ENCODE results near the gene TLE5.
"Not testable (repeated sequence)": the region's sequence is repeated elsewhere in the genome, so short reads cannot be mapped to it uniquely, and the experiment has no call there.

TLE5 gene

DNA sequence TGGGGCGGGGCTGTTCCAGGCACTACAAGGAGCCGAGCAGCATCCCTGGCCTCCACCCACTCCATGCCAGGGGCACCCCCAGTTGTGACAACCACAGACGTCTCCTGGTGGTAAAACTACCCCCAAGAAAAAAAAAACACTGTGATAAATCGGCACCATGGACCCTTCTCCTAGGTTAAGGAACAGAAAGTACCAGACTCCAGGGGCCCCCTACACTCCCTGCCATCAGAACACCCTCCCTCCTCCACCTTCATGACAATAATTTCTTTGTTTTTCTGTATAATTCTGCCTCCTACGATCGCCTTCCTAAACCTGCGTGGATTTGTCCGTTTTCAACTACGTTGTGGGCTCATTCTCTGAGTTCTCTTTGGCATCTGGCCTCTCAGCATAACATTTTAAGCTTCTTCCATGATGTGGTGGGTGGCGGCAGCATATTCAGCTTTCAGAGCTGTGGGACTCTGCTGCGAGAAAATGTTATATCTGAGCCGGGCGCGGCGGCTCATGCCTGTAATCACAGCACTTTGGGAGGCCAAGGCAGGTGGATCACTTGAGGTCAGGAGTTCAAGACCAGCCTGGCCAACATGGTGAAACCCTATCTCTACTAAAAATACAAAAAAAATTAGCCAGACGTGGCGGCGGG, 41.9 kb downstream of the TLE5 start:
- no peak for DNase-seq

DNA sequence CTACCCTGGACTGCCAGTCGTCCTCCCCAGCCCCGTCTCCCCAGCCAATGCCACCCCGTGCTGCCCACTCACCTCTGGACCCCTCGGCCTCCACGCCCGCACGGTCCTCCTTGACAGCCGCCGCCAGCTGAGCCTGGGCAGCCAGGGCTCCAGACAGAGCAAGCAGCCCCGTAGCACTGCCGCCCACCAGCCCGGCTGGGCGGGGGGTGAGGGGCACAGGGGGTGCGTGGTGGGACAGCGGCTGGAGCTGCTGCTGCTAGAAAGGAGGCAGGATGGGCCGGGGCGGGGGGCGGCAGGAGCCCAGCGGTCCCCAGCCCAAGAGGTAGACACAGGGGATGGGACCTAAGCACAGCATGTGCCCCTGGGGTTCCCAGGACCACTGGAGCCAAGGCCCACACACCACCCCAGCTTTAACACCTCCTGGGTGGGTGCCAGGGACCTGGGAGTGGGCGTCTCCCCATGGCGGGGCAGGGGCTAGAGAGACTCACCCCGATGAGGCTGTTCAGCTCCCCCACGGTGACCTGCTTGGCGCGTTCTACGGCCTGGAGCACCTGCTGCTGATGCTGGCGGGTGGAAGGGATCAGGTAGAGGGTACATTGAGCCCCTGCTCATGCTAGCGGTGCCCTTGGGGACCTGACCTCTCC, 43.0 kb downstream of the TLE5 start:
- no peak for DNase-seq

DNA sequence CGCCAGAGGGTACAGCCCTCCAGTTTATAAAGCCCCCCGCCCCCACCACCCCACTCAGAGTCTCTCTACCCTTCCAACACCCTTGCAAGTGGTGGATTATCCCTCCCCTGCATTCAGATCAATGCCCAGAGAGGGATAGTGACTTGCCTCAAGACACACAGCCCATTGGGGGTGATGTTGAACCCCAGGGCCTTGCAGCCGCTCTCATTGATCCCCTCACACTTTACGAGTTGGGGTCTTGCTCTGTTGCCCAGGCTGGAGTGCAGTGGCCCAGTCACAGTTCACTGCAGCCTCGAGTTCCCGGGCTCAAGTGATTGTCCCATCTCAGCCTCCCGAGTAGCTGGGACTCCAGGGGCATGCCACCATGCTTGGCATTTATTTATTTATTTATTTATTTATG, 44.4 kb downstream of the TLE5 start:
- no peak for DNase-seq

DNA sequence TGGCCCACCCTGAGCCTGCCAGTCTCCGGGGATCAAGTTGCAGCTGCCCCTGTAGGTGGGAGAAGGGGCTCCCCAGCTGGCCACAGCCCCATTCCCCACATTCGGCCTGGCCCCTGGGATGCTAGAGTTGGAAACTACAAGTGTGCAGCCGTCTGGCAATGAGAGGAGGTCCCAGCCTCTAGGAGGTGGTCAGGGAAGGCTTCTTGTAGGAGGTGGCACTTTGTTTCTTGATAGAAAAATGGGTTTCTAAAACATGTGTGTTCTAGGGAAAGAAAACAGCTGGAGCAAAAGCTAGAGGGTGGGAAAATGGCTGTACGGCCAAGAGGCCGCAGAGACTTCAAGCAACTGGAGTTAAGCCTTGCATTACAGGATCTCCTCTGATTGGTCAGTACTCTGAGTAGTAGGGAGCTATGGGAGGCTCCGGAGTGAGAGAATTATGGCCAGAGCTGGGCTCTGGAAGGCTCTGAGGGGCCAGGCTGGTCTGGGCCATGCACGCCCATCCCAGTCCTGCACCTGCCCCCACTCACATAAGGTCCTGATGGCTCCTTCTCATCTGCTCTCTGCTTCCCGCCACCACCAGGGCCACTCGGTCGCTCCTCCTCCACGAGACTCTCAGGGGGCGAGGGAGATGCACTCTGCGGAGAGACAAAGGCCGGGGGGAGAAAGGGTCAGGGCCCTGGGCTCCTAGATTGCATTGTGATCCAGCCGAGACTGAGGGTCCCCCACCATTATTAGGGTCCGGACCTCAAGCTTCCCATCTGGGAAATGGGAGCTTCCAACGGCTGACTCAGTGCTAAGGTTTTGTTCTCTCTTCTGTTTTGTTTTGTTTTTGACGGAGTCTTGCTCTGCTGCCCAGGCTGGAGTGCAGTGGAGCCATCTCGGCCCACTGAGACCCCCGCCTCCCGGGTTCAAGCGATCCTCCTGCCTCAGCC, 46.9 kb downstream of the TLE5 start:
- no peak for DNase-seq

DNA sequence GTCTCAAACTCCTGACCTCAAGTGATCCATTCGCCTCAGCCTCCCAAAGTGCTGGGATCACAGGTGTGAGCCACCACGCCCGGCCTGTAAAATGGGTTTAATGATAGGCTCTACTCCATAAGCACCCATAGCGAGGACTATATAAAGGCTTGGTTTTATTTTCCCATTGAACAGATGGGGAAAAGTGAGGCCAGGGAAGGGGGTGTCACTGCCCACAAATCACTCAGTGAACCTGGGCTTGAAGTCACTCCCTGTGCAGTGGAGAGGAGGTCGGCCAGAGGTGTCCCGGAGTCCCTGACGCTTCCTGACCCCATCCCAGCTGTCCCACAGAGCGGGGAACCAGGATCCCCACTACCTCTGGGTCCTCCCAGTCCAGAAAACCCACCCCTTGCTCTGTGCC, 48.2 kb downstream of the TLE5 start:
- no peak for DNase-seq

DNA sequence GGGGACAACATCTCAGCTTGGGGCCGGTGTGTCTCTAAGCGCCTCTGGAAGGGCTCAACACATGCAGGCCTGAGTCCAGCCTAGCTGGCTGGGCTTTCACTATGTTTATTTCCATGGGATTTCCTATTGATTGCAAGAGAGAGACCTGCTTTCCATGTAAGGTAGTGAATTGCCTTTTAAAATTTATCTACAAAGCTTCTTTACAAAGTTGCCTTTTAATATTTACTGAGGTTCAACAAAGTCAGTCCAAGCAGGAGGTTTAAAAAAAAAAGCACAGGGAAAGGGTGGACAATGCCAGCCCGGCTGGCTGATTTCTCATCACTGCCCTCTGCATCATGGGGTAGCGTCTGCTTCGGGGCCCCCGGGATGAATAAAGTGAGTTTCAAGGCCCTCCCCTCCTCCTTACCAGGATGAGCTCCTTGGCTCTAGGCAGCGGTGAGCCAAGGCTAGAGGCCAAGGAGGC, 49.0 kb downstream of the TLE5 start:
- no peak for DNase-seq

DNA sequence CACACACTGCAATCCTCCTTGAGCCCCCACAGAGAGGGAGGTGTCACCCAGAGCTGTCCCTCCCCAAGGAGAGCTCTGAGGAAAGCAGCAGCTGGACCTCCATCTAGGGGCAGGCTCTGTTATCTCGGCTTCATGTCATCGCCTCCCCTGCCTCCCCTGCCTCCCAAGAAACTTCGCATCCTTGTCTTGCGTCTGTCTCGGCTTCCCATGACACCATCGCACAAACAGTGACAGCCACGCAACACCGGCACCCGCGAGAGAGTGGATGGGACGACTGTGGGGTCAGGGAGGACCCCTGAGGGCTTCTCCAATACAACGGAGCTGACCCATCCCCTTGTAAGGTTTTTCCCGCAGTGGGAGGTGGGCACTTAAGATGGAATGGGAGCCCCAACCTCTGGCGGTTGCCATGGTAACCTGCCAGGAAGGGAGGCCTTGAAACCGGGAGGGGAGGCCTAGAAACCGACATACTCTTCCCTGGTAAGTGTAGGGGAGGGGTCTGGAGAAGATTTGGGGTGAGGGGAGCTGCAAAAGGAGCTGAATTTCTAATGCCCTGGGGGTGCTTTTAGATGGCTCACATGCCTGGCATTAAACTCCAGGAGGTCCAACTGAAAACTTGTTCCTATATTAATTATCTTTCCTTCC, 49.6 kb downstream of the TLE5 start:
- DNase-seq = no peak

DNA sequence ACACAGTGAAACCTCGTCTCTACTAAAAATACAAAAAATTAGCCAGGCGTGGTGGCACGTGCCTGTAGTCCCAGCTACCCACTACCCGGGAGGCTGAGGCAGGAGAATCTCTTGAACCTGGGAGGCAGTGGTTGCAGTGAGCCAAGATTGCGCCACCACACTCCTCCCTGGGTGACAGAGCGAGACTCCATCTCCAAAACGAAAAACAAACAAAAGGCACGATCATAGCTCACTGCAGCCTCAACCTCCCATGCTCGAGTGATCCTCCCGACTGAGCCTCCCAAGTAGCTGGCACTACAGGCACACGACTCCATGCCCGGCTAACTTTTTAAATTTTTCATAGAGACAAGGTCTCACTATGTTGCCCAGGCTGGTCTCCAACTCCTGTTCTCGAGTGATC, 50.2 kb downstream of the TLE5 start:
- DNase-seq = not testable (repeated sequence)

DNA sequence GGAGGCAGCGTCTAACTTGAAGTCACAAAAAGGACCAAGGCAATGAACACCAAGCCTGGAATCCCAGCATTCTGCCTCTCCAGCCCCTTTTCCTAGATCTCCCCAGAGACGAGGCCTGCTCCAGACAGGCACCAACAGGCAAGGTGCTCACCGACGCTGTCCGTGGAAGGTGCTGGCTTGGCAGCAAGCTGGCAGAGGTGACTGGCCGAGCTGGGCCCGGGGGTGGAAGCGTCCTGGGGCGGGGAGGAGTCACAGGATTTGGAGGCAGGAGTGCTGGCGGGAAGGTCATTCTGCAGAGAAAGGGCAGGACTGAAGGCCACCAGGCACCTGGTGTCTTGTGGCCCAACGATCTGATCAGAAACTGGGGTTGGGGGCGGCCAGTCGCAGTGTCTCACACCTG, 51.4 kb downstream of the TLE5 start:
- DNase-seq = no peak

DNA sequence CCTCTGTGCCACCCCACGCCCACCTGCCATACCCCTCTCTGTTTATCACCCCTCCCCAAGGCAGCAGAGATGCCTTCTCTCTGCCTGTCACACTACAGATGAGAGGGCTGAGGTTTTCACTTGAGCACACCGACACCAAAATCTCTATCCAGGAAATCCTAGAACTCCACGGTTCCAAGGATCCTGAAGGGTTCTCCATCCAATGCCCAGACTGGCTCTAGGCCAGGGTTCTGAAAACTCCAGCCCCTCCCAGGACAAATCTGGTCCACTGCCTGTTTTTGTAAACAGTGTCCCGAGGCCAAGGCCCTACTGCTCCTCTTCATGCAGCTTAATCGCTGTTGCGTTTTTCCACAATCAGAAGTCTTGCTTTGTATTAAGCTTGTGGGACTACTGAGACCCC, 53.3 kb downstream of the TLE5 start:
- DNase-seq = no peak

DNA sequence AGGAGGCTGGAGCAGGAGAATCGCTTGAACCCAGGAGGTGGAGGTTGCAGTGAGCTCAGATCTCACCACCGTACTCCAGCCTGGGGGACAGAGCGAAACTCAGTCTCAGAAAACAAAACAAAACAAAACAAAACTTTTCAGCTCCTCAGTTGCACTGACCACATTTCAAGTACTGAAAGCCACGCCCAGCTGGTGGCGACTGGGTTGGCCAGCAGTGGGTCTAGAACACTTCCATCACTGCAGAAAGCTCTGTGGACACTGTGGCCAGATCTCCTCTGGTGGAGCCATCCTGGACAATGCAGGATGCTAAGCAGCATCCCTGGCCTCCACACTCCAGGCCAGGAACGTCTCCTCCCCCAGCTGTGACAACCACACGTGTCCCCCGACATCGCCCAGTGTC, 54.3 kb downstream of the TLE5 start:
- DNase-seq = no peak

DNA sequence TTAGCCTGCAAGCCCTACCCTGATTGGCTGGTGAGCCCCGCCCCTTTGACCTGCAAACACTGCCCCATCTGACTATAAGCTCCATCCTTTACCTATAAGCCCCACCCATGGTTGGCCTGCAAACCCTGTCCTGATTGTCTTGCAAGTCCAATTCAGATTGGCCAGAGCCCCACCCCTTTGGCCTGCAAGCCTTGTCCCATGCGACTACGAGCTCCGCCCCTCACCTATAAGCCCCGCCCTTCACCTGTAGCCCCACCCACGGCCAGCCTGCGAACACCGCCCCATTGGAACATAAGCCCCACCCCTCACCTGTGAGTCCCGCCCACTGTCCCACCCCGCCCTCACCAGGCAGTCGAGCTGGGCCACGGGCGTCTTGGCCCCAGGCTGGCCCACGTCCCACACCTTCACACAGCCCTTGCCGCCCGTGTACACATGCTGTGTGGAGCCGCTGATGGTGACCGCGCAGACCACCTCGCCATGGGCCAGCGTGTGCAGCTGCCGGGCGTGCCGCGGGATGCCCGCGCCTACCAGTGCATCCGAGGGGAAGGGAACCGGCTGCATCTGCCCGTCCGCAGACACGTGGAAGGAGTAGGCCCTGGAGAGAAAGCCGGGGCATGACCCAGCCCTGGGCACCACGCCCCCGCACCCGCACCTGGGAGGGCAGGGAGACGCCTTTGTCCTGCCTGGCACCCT, 56.1 kb downstream of the TLE5 start:
- DNase-seq = peak in 1 of 2 experiments; percentile 25

DNA sequence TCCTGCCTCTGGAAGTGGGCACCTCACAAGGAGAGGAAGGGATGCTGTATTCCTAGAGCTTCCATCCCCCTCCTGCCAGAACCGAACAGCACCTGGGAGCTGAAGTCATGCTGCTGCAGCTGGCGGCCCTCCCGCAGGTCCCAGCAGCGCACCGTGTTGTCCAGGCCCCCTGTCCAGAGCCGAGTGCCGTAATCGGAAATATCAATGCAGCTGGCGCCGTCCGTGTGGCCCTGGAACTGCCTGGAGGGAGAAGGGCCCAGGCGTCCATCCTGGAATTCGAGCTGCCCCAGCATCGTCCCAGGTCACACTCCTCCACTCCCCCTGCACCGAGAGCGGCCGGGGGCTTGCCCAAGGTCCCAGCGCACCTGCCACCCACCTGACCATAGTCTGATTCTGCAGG, 57.0 kb downstream of the TLE5 start:
- no peak for DNase-seq

DNA sequence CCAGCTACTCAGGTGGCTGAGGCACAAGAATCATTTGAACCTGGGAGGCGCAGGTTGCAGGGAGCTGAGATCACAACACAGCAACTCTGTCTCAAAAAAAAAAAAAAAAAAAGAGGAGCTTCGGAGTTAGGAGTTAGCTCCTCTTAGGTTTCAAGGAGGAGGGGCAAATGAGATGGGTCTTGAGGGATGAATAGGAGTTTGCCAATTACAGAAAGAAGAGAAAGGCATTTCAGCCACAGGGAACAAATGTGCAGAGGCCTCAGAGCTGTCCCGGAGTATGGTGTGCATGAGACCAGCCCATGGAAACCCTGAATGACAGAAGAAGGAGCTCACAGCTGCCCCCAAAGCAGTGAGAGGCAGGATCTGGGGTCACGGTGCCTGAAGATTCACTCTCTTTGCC, 57.8 kb downstream of the TLE5 start:
- DNase-seq = no peak

DNA sequence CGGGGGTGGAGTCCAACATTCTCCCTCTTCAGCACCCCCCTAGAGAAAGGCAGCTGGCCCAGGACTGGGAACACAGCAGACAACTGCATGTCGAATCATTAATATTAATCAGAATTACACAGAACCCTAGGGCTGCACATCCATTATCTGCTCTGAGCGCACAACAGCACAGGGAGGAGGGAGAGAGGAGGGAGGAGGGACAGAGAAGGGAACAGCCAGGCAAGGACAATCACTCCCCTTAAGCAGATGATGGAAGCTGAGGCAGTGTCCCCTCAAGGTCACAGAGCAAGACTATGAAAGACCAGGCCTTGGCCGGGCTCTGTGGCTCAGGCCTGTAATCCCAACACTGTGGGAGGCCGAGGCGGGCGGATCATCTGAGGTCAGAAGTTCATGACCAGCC, 59.2 kb downstream of the TLE5 start:
- DNase-seq = no peak
